Activated T-helper 1 cell treated with anti-CD3 and anti-CD28 coated beads, Interleukin-12 subunit alpha, Interleukin-12 subunit beta, Interleukin-2, Interleukin-4 antibody, amounts not matched to agents 30 ng/mL and 10 ng/mL and 1 ng/mL, durations not matched to agents 14 hours and 24 hours and 36 hours (primary cell): Measurements from ENCODE around the gene MRPL48. TPM values are rescaled to one million over a fixed set of nuclear protein-coding genes. Genes with fewer than 3 reads are reported as not detected.
"Not testable (repeated sequence)": the region's sequence is repeated elsewhere in the genome, so short reads cannot be mapped to it uniquely, and the experiment has no call there.

Experiments
- DNase-seq: peaks from one replicate; pipeline ENCODE4 v3.0.0; 2021; ENCODE audit warnings: low spot score
- H3K27ac Mint-ChIP-seq: one replicate; pipeline ENCODE4 v1.8.0; 2021; ENCODE audit warnings: mild to moderate bottlenecking, mixed read lengths
- H3K27me3 Mint-ChIP-seq: one replicate; pipeline ENCODE4 v1.8.0; 2022; ENCODE audit warnings: mild to moderate bottlenecking, moderate library complexity, mixed read lengths; ENCODE audit not compliant: insufficient read depth
- H3K36me3 Mint-ChIP-seq: one replicate; pipeline ENCODE4 v1.8.0; 2021; ENCODE audit warnings: low read depth, mixed read lengths
- H3K4me1 Mint-ChIP-seq: one replicate; pipeline ENCODE4 v1.8.0; 2021; ENCODE audit warnings: low read depth, mixed read lengths
- H3K4me3 Mint-ChIP-seq: one replicate; pipeline ENCODE4 v1.8.0; 2021; ENCODE audit warnings: mild to moderate bottlenecking, moderate library complexity, mixed read lengths
- H3K9me3 Mint-ChIP-seq: one replicate; pipeline ENCODE4 v1.8.0; 2021; ENCODE audit warnings: mixed read lengths
- intact Hi-C: fragments of 100-400 bp; cut with micrococcal nuclease; formaldehyde crosslinking; loops from one replicate; pipeline ENCODE4 v1.15.1; 2024
- total RNA-seq: library from RNA; stranded (reverse); gene quantifications from 2 replicates; pipeline ENCODE4 v1.2.3, GENCODE V29; 2022

Gene MRPL48
- total RNA-seq = 55.0 and 56.3 TPM in 2 replicates

- H3K27me3 Mint-ChIP-seq = no peaks in the 10 kb centered on the region
- peak within 1 kb of the TSS; percentile 98 for H3K4me3 Mint-ChIP-seq
- no peaks in the 10 kb centered on the region for H3K9me3 Mint-ChIP-seq
Observed at GRCh38 chr11:73787643-73788558, at the start of gene MRPL48. MRPL48 (plus strand) TSS chr11:73787874; CDS start chr11:73787972, 98 bp downstream.

DNA sequence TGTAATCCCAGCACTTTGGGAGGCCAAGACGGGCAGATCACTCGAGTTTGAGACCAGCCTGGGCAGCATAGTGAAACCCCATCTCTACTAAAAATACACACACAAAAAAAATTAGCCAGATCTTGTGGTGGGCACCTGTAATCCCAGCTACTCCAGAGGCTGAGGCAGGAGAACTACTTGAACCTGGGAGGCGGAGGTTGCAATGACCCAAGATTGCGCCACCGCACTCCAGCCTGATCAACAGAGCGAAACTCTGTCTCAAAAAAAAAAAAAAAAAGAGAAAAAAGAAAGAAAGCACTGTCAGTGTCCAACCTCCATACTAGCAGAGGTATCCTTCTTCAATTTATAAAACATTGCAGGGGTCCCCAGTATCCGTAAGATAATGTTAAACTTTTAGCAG, 44.6 kb upstream of the MRPL48 start:
- H3K27ac Mint-ChIP-seq = no peak overlapping the region
- no peaks in the 10 kb centered on the region for H3K36me3 Mint-ChIP-seq
- DNase-seq = no peak
- no peak overlapping the region for H3K4me3 Mint-ChIP-seq
- H3K4me1 Mint-ChIP-seq = no peaks in the 10 kb centered on the region
- H3K9me3 Mint-ChIP-seq = no peaks in the 10 kb centered on the region
- no peaks in the 10 kb centered on the region for H3K27me3 Mint-ChIP-seq
- intact Hi-C loops = no loop called here

More at GRCh38 chr11:73787643-73788558, at the start of gene MRPL48:
- DNase-seq = peak; percentile 84
- peaks cover 1% of the 10 kb centered on the region for H3K36me3 Mint-ChIP-seq
- intact Hi-C loops = loop anchor here (1.0 kb wide), 3 partner anchors 9 to 383 kb away; partner anchors contain the start of genes C2CD3, COA4, PAAF1 and PPME1
- peak within 1 kb of the TSS; percentile 94 for H3K27ac Mint-ChIP-seq
- peaks cover 25% of the 10 kb centered on the region for H3K4me1 Mint-ChIP-seq

DNA sequence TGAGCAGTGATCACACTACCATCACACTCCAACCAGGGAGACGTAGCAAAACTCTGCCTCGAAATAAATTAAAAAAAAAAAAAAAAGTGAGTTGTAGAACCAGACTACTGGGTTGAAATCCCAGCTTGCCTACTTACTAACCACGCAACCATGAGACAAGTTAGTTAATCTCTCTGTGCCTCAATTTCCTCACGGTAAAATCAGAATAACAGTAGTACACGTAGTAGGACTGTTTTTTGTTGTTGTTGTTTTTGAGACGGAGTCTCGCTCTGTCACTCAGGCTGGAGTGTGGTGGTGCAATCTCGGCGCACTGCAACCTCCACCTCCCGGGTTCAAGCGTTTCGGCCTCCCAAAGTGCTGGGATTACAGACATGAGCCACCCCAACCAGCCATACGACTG, 41.0 kb upstream of the MRPL48 start:
- no peak for DNase-seq
- H3K36me3 Mint-ChIP-seq = peaks cover 4% of the 10 kb centered on the region
- intact Hi-C loops = no loop called here
- no peaks in the 10 kb centered on the region for H3K27me3 Mint-ChIP-seq
- no peak overlapping the region for H3K4me3 Mint-ChIP-seq
- H3K9me3 Mint-ChIP-seq = no peaks in the 10 kb centered on the region
- H3K4me1 Mint-ChIP-seq = peaks cover 9% of the 10 kb centered on the region
- no peak overlapping the region for H3K27ac Mint-ChIP-seq

GRCh38 chr11:73747762-73748161, 39.9 kb upstream of the MRPL48 start:
- Mint-ChIP-seq H3K9me3 (no peaks in the 10 kb centered on the region), H3K27ac (no peak overlapping the region), H3K36me3 (peaks cover 6% of the 10 kb centered on the region), H3K27me3 (no peaks in the 10 kb centered on the region), H3K4me1 (peaks cover 13% of the 10 kb centered on the region), H3K4me3 (no peak overlapping the region)
- DNase-seq = no peak
- intact Hi-C loops = no loop called here

GRCh38 chr11:73748300-73748699, 39.4 kb upstream of the MRPL48 start:
- intact Hi-C loops = no loop called here
- no peak overlapping the region for H3K4me3 Mint-ChIP-seq
- no peaks in the 10 kb centered on the region for H3K9me3 Mint-ChIP-seq
- no peaks in the 10 kb centered on the region for H3K27me3 Mint-ChIP-seq
- H3K36me3 Mint-ChIP-seq = peaks cover 6% of the 10 kb centered on the region
- H3K4me1 Mint-ChIP-seq = peaks cover 13% of the 10 kb centered on the region
- no peak overlapping the region for H3K27ac Mint-ChIP-seq
- DNase-seq = no peak

- Mint-ChIP-seq H3K27ac (no peak overlapping the region), H3K9me3 (no peaks in the 10 kb centered on the region), H3K4me3 (no peak overlapping the region), H3K4me1 (peaks cover 19% of the 10 kb centered on the region), H3K36me3 (peaks cover 11% of the 10 kb centered on the region), H3K27me3 (no peaks in the 10 kb centered on the region)
- intact Hi-C loops = no loop called here
- DNase-seq = no peak
Observed at GRCh38 chr11:73749118-73749517, 38.6 kb upstream of the MRPL48 start.

DNA sequence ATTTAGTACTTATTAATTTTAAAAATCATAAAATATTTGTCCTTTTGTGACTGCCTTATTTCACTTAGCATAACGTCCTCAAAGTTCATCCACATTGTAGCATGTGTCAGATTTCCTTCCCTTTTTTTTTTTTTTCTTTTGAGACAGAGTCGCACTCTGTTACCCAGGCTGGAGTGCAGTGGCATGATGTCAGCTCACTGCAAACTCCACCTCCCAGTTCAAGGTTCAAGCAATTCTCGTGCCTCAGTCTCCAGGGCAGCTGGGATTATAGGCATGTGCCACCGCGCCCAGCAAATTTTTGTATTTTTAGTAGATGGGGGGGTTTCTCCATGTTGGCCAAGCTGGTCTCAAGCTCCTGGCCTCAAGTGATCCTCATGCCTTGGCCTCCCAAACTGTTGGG, 37.4 kb upstream of the MRPL48 start:
- Mint-ChIP-seq H3K9me3 (no peaks in the 10 kb centered on the region), H3K36me3 (peaks cover 11% of the 10 kb centered on the region), H3K27me3 (no peaks in the 10 kb centered on the region), H3K4me1 (peaks cover 22% of the 10 kb centered on the region), H3K27ac (no peak overlapping the region), H3K4me3 (no peak overlapping the region)
- intact Hi-C loops = no loop called here
- DNase-seq = no peak

DNA sequence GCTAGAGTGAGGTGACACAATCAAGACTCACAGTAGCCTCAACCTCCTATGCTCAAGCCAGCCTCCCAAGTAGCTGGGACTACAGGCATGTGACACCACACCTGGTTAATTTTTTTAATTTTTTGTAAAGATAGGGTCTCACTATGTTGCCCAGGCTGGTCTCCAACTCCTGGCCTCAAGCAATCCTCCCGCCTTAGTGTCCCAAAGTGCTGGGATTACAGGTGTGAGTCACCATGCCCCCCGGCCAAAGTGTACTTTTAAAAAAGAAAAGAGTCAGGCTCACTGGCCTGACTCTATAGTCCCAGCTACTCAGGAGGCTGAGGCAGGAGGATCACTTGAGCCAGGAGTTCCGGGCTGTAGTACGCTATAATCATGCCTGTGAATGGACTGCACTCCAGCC, 36.8 kb upstream of the MRPL48 start:
- peaks cover 11% of the 10 kb centered on the region for H3K36me3 Mint-ChIP-seq
- H3K27ac Mint-ChIP-seq = not testable (repeated sequence)

GRCh38 chr11:73752216-73752867, 35.3 kb upstream of the MRPL48 start:
- no peak overlapping the region for H3K4me3 Mint-ChIP-seq

More for the DNA sequence above, 36.8 kb upstream of the MRPL48 start:
- H3K27me3 Mint-ChIP-seq, DNase-seq, H3K9me3 Mint-ChIP-seq, intact Hi-C loops, H3K4me3 Mint-ChIP-seq: not testable (repeated sequence)
- H3K4me1 Mint-ChIP-seq = peaks cover 22% of the 10 kb centered on the region

GRCh38 chr11:73752903-73753302, 34.8 kb upstream of the MRPL48 start:
- Mint-ChIP-seq H3K27ac (no peak overlapping the region), H3K27me3 (no peaks in the 10 kb centered on the region), H3K4me3 (no peak overlapping the region), H3K4me1 (peaks cover 27% of the 10 kb centered on the region), H3K9me3 (no peaks in the 10 kb centered on the region), H3K36me3 (peaks cover 15% of the 10 kb centered on the region)
- DNase-seq = no peak
- intact Hi-C loops = no loop called here

More at GRCh38 chr11:73752216-73752867, 35.3 kb upstream of the MRPL48 start:
- no peak overlapping the region for H3K27ac Mint-ChIP-seq
- no peak for DNase-seq
- H3K9me3 Mint-ChIP-seq = no peaks in the 10 kb centered on the region
- peaks cover 11% of the 10 kb centered on the region for H3K36me3 Mint-ChIP-seq
- no peaks in the 10 kb centered on the region for H3K27me3 Mint-ChIP-seq
- peaks cover 22% of the 10 kb centered on the region for H3K4me1 Mint-ChIP-seq
- intact Hi-C loops = no loop called here

DNA sequence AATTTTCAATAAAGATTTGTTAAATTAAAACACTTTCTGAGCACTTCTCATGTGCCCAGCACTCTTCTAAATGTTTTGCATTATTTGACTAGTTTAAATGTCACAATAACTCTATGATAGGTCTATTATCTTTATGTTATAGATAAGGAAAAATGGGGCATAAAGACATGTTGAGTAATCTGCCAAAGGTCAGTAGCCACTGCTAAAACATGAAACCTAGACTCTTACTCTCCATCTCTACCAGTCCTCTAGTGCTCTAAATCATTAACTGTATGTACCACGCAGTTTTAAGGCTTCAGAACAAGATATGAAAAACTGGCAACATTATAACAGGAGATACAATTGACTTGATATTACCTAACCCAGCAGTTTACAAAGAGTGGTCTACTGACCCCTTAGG, 33.7 kb upstream of the MRPL48 start:
- intact Hi-C loops = no loop called here
- Mint-ChIP-seq H3K4me1 (peaks cover 37% of the 10 kb centered on the region), H3K4me3 (no peak overlapping the region), H3K36me3 (peaks cover 17% of the 10 kb centered on the region), H3K27ac (no peak overlapping the region), H3K9me3 (no peaks in the 10 kb centered on the region), H3K27me3 (no peaks in the 10 kb centered on the region)
- DNase-seq = no peak

DNA sequence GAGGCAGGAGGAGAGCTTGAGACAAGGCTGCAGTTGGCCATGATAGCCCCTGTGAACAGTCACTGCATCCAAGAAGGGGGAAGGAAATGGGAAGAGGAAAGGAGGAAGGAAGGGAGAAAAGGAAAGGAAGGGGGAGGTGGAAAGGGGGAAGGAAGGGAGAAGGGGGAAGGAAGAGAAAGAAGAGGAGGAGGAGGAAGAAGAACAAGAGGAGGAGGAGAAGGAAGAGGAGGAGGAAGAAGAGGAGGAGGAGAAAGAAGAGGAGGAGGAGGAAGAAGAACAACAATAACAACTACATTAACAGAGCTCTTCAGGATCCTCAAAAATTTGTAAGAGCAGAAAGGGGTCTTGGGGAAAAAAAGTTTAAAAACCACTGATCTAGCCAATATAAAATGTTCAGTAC, 32.0 kb upstream of the MRPL48 start:
- H3K36me3 Mint-ChIP-seq = peaks cover 23% of the 10 kb centered on the region
- H3K4me1 Mint-ChIP-seq = peaks cover 48% of the 10 kb centered on the region
- intact Hi-C loops = no loop called here
- no peak for DNase-seq
- no peak overlapping the region for H3K27ac Mint-ChIP-seq
- H3K9me3 Mint-ChIP-seq = no peaks in the 10 kb centered on the region
- H3K27me3 Mint-ChIP-seq = no peaks in the 10 kb centered on the region
- H3K4me3 Mint-ChIP-seq = no peak overlapping the region

GRCh38 chr11:73757598-73757997, 30.1 kb upstream of the MRPL48 start:
- H3K27ac Mint-ChIP-seq = no peak overlapping the region
- peaks cover 34% of the 10 kb centered on the region for H3K4me1 Mint-ChIP-seq
- H3K9me3 Mint-ChIP-seq = no peaks in the 10 kb centered on the region
- H3K27me3 Mint-ChIP-seq = no peaks in the 10 kb centered on the region
- no peak for DNase-seq
- peaks cover 17% of the 10 kb centered on the region for H3K36me3 Mint-ChIP-seq
- no peak overlapping the region for H3K4me3 Mint-ChIP-seq
- intact Hi-C loops = no loop called here
